Peyer's patch (tissue), 4 donors: Measurements from ENCODE around the gene KLK8. TPM values are rescaled to one million over a fixed set of nuclear protein-coding genes. Genes with fewer than 3 reads are reported as not detected.

Source experiments
- DNase-seq, 3 donors: peaks; one replicate each; pipeline ENCODE4 v3.0.0-alpha.2; 2017 to 2019
- H3K27ac ChIP-seq, 4 donors: fragments of 200-600 bp; sonication (generic); one replicate each; pipeline ENCODE4 v1.5.1; 2016 to 2019
- H3K27me3 ChIP-seq, 2 donors: fragments of 200-600 bp; sonication (generic); one replicate each; pipeline ENCODE4 v1.5.1; 2019
- H3K36me3 ChIP-seq, 3 donors: fragments of 200-600 bp; sonication (generic); one replicate each; pipeline ENCODE4 v1.5.1; 2016 to 2019
- H3K4me1 ChIP-seq, 4 donors: fragments of 200-600 bp; sonication (generic); one replicate each; pipeline ENCODE4 v1.5.1; 2016 to 2019
- H3K4me3 ChIP-seq, 4 donors: fragments of 200-600 bp; sonication (generic); 1 replicate in 3 of 4; 2 replicates in 1 of 4; pipeline ENCODE4 v1.5.1; 2016 to 2019; ENCODE audit warnings: mild to moderate bottlenecking in 1 of 4
- H3K9me3 ChIP-seq, 4 donors: fragments of 200-600 bp; sonication (generic); one replicate each; pipeline ENCODE4 v1.5.1; 2016 to 2019; ENCODE audit warnings: mild to moderate bottlenecking in 1 of 4
- POLR2A ChIP-seq, 2 donors: fragments of 450-650 bp; IDR thresholded peaks; one replicate each; pipeline ENCODE4 v1.5.1; 2017; ENCODE audit warnings: antibody characterized with exemption in 2 of 2, mild to moderate bottlenecking in 2 of 2, moderate library complexity in 2 of 2
- total RNA-seq, 4 donors: library from RNA; depleted of rRNA; stranded (reverse); fragments of >200 nt; gene quantifications; one replicate each; pipeline ENCODE4 v1.1.0, GENCODE V29; 2016
- TF ChIP-seq, protein P1 (sequence below), 6 experiments: fragments of 450-650 bp in 4 of 6; fragments of 200-600 bp in 2 of 6; sonication (generic) in 1 of 6; IDR thresholded peaks; one replicate each; pipeline ENCODE4 v1.5.1; 2017 to 2019; ENCODE audit warnings: antibody characterized with exemption in 6 of 6, mild to moderate bottlenecking in 3 of 6, moderate library complexity in 1 of 6

Gene KLK8
- total RNA-seq, 4 donors from 2014 or later = not detected

DNA sequence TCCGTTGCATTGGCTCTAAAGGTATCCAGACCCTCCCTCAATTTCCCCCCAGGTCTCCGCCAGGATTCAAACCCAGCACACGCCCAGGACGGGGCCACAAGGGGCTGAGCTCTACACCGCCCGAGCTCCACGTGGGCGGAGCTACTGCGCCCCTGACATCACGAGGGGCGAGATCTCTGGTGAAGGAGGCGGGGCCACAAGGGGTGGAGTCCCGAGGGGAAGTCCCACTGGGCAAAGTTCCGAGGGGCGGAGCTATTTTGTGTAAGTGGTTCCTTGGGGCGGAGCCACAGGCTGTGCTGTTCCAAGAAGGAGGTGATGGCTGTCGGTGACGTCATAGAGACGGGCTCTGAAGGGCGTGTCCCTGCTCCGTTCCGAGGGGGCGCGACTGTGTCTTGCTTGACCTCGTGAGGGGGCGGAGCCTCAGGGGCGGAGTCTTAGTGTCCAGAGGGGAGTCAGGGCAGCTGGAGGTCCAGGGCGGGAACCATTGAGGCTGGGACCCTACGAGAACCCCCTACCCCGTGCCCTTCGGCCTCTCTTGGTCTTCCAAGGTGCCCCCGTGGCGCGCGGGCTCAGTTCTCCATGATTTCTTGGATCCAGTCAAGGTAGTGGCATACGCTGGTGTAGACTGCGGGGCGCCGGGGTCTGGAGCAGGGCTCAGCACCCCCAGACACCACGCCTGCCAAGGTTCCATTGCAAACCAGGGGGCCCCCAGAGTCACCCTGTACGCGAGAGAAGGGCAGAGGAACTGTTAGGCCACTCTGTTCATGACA, 1.3 kb upstream of the KLK8 start:
- H3K4me1 ChIP-seq = no peaks in the 10 kb centered on the region

GRCh38 chr19:51002089-51002532, 707 bp upstream of the KLK8 start:
- no peak overlapping the region for H3K27ac ChIP-seq
- H3K36me3 ChIP-seq = no peaks in the 10 kb centered on the region
- no peaks in the 10 kb centered on the region for H3K4me1 ChIP-seq
- TF ChIP-seq POLR2A (IDR thresholded peaks at IDR 0.05) = no peak
- TF ChIP-seq, protein P1, sequence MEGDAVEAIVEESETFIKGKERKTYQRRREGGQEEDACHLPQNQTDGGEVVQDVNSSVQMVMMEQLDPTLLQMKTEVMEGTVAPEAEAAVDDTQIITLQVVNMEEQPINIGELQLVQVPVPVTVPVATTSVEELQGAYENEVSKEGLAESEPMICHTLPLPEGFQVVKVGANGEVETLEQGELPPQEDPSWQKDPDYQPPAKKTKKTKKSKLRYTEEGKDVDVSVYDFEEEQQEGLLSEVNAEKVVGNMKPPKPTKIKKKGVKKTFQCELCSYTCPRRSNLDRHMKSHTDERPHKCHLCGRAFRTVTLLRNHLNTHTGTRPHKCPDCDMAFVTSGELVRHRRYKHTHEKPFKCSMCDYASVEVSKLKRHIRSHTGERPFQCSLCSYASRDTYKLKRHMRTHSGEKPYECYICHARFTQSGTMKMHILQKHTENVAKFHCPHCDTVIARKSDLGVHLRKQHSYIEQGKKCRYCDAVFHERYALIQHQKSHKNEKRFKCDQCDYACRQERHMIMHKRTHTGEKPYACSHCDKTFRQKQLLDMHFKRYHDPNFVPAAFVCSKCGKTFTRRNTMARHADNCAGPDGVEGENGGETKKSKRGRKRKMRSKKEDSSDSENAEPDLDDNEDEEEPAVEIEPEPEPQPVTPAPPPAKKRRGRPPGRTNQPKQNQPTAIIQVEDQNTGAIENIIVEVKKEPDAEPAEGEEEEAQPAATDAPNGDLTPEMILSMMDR (IDR thresholded peaks at IDR 0.05) = no peak
- H3K27me3 ChIP-seq = no peaks in the 10 kb centered on the region
- no peaks in the 10 kb centered on the region for H3K9me3 ChIP-seq
- H3K4me3 ChIP-seq = no peak overlapping the region
- DNase-seq = no peak

More for the DNA sequence above, 1.3 kb upstream of the KLK8 start:
- TF ChIP-seq, protein P1 (IDR thresholded peaks at IDR 0.05) = no peak
- no peak for TF ChIP-seq POLR2A (IDR thresholded peaks at IDR 0.05)
- Histone ChIP-seq H3K9me3 (no peaks in the 10 kb centered on the region), H3K36me3 (no peaks in the 10 kb centered on the region), H3K27ac (no peak overlapping the region), H3K27me3 (no peaks in the 10 kb centered on the region), H3K4me3 (no peak overlapping the region)
- no peak for DNase-seq

GRCh38 chr19:51000981-51001380, 423 bp downstream of the KLK8 start:
- H3K27me3 ChIP-seq = no peaks in the 10 kb centered on the region
- no peaks in the 10 kb centered on the region for H3K9me3 ChIP-seq
- no peaks in the 10 kb centered on the region for H3K4me1 ChIP-seq
- no peaks in the 10 kb centered on the region for H3K36me3 ChIP-seq
- H3K4me3 ChIP-seq = no peak overlapping the region
- no peak for TF ChIP-seq POLR2A (IDR thresholded peaks at IDR 0.05)
- TF ChIP-seq, protein P1 (IDR thresholded peaks at IDR 0.05) = no peak
- H3K27ac ChIP-seq = no peak overlapping the region
- DNase-seq = no peak

DNA sequence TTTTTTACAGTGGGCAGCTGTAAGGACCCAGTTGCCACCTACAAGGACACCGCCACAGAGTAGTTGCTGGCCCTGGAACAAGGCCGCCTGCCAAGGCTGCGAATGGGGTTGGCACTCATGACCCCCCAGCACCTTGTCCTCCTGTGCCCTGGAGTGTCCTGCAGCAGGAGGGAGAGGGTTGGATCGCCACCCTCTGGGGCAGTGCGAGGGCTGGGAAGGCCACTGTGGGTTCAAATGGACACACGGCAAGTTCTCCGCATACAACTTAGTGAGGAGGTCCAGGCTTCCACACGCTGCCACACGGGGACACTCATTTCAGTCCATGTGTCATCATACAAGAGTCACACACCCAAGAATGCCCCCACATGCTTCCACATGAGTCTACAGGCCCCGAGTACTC, 978 bp downstream of the KLK8 start:
- H3K4me1 ChIP-seq = no peaks in the 10 kb centered on the region
- H3K4me3 ChIP-seq = no peak overlapping the region
- no peaks in the 10 kb centered on the region for H3K27me3 ChIP-seq
- TF ChIP-seq POLR2A (IDR thresholded peaks at IDR 0.05) = no peak
- TF ChIP-seq, protein P1 (IDR thresholded peaks at IDR 0.05) = no peak
- H3K27ac ChIP-seq = no peak overlapping the region
- no peaks in the 10 kb centered on the region for H3K9me3 ChIP-seq
- H3K36me3 ChIP-seq = no peaks in the 10 kb centered on the region
- DNase-seq = no peak

DNA sequence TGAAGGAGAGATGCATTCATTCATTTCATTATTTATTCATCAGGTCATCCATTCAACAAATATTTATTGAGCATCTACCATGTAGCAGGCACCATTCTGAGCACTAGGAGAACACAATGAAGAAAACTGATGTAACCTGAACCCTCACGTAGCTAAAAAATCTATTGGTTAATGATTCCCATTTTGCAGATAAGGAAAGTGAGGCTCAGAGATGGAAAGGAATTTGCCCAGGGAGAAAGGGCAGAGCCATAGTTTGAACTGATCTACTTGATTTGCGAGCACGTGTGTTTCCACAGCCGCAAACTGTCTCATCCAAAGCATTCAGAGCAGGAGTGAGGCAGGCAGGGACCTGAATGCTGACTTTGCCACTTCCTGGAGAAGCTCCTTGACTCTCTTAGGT, 2.7 kb downstream of the KLK8 start:
- Histone ChIP-seq H3K4me1 (no peaks in the 10 kb centered on the region), H3K4me3 (no peak overlapping the region), H3K9me3 (no peaks in the 10 kb centered on the region), H3K36me3 (no peaks in the 10 kb centered on the region), H3K27me3 (no peaks in the 10 kb centered on the region), H3K27ac (no peak overlapping the region)
- no peak for TF ChIP-seq POLR2A (IDR thresholded peaks at IDR 0.05)
- TF ChIP-seq, protein P1 (IDR thresholded peaks at IDR 0.05) = no peak
- DNase-seq = no peak
